Common myeloid progenitor, CD34-positive (primary cell): ENCODE measurements around the gene ICAM5.

Source experiments
- CTCF ChIA-PET: fragments of 350-600 bp; sonication (Branson Sonifier 250); formaldehyde crosslinking; loops from one replicate; lab custom pipeline; 2021; ENCODE audit warnings: antibody characterized with exemption; lab: Charles Lee
- POLR2A ChIA-PET: fragments of 350-600 bp; sonication (Branson Sonifier 250); formaldehyde crosslinking; loops from one replicate; lab custom pipeline; 2021; ENCODE audit warnings: antibody characterized with exemption; lab: Charles Lee
- DNase-seq, 3 donors: peaks; one replicate each; pipeline versions ENCODE4 v3.0.0 to v3.0.0-alpha.2; 2013
- H3K27ac ChIP-seq, 2 experiments: 1 replicate in 1 of 2; 2 replicates in 1 of 2; pipeline ENCODE4 v1.7.0; 2013; ENCODE audit warnings: inconsistent platforms in 2 of 2, low read length in 2 of 2, mild to moderate bottlenecking in 2 of 2, low read depth in 1 of 2, moderate library complexity in 1 of 2; ENCODE audit not compliant: severe bottlenecking in 2 of 2, insufficient read depth in 1 of 2, poor library complexity in 1 of 2
- H3K27me3 ChIP-seq, 5 experiments: replicated peaks in 2 of 5; 1 replicate in 3 of 5; 2 replicates in 2 of 5; pipeline versions ENCODE4 v1.6.1 to v1.7.0; 2013; ENCODE audit warnings: low read length in 4 of 5, mild to moderate bottlenecking in 2 of 5, moderate library complexity in 2 of 5, inconsistent platforms in 1 of 5; ENCODE audit not compliant: insufficient read depth in 5 of 5, control insufficient read depth in 4 of 5
- H3K36me3 ChIP-seq, 4 experiments: 1 replicate in 2 of 4; 2 replicates in 2 of 4; pipeline versions ENCODE4 v1.6.1 to v1.7.0; 2013; ENCODE audit warnings: low read length in 3 of 4, control low read depth in 1 of 4, mild to moderate bottlenecking in 1 of 4; ENCODE audit not compliant: control insufficient read depth in 4 of 4, insufficient read depth in 4 of 4
- H3K4me1 ChIP-seq, 4 experiments: 1 replicate in 3 of 4; 2 replicates in 1 of 4; pipeline versions ENCODE4 v1.6.1 to v1.7.1; 2013; ENCODE audit warnings: low read length in 3 of 4, mild to moderate bottlenecking in 3 of 4, control low read depth in 1 of 4, inconsistent platforms in 1 of 4, moderate library complexity in 1 of 4; ENCODE audit not compliant: control insufficient read depth in 4 of 4, insufficient read depth in 4 of 4; ENCODE audit errors: control extremely low read depth in 1 of 4
- H3K4me3 ChIP-seq, 7 experiments: 1 replicate in 4 of 7; 2 replicates in 3 of 7; pipeline versions ENCODE4 v1.5.1 to v1.7.0; 2013; ENCODE audit warnings: mild to moderate bottlenecking in 7 of 7, low read length in 6 of 7, moderate library complexity in 6 of 7, inconsistent platforms in 2 of 7, low read depth in 2 of 7, control low read depth in 1 of 7; ENCODE audit not compliant: insufficient read depth in 4 of 7, control insufficient read depth in 1 of 7; ENCODE audit errors: extremely low read depth in 1 of 7
- H3K9me3 ChIP-seq, 5 experiments: 1 replicate in 4 of 5; 2 replicates in 1 of 5; pipeline versions ENCODE4 v1.6.1 to v1.7.1; 2013; ENCODE audit warnings: low read length in 4 of 5, mild to moderate bottlenecking in 2 of 5, inconsistent platforms in 1 of 5, low read depth in 1 of 5, moderate library complexity in 1 of 5; ENCODE audit not compliant: control insufficient read depth in 4 of 5, insufficient read depth in 2 of 5; ENCODE audit errors: control extremely low read depth in 1 of 5
- WGBS: methylation state at CpG from one replicate; pipeline ENCODE4 v1.1.5; 2013; ENCODE audit not compliant: insufficient coverage; 5-methylcytosine and 5-hydroxymethylcytosine counted together

The ICAM5 gene

GRCh38 chr19:10284065-10284959 is 5.4 kb upstream of the ICAM5 start:
- no peak for DNase-seq

GRCh38 chr19:10284960-10285278 is 4.8 kb upstream of the ICAM5 start:
- peaks cover 4 to 60% (median 56%) of the 10 kb centered on the region in 4 experiments for H3K4me1 ChIP-seq
- H3K36me3 ChIP-seq = peaks cover 0 to 24% (median 13%) of the 10 kb centered on the region in 4 experiments
- H3K27ac ChIP-seq = no peak overlapping the region
- ChIA-PET POLR2A (interaction anchor here (5.6 kb wide), 1 partner anchor 14 kb away, joined by 60 read pairs; the partner anchor contains the start of gene ICAM1), CTCF (interaction anchor here (1.5 to 3.2 kb wide), 2 partner anchors 14 to 37 kb away, joined by 4 to 16 read pairs; partner anchors contain the start of gene ICAM1)
- DNase-seq = no peak
- WGBS = 94% methylated on average over 11 of the region's 13 CpGs
- peaks cover 0 to 3% (median under 1%) of the 10 kb centered on the region in 5 experiments for H3K27me3 ChIP-seq
- H3K4me3 ChIP-seq = no peak overlapping the region
- no peaks in the 10 kb centered on the region for H3K9me3 ChIP-seq

More at GRCh38 chr19:10284065-10284959, 5.4 kb upstream of the ICAM5 start:
- no peaks in the 10 kb centered on the region for H3K9me3 ChIP-seq
- peaks cover 5 to 60% (median 55%) of the 10 kb centered on the region in 4 experiments for H3K4me1 ChIP-seq
- H3K27me3 ChIP-seq = peaks cover 0 to 3% (median 0%) of the 10 kb centered on the region in 5 experiments
- no peak overlapping the region for H3K27ac ChIP-seq
- WGBS = 98% methylated on average over 30 of the region's 34 CpGs
- H3K4me3 ChIP-seq = no peak overlapping the region
- POLR2A ChIA-PET = interaction anchor here (1.1 to 5.6 kb wide), 2 partner anchors 13 kb away, joined by 4 to 60 read pairs; partner anchors contain the start of gene ICAM1
- peaks cover 0 to 24% (median 13%) of the 10 kb centered on the region in 4 experiments for H3K36me3 ChIP-seq
- CTCF ChIA-PET = interaction anchor here (1.0 to 3.2 kb wide), 4 partner anchors 11 to 37 kb away, joined by 3 to 16 read pairs (median 4); partner anchors contain the start of gene ICAM1

DNA sequence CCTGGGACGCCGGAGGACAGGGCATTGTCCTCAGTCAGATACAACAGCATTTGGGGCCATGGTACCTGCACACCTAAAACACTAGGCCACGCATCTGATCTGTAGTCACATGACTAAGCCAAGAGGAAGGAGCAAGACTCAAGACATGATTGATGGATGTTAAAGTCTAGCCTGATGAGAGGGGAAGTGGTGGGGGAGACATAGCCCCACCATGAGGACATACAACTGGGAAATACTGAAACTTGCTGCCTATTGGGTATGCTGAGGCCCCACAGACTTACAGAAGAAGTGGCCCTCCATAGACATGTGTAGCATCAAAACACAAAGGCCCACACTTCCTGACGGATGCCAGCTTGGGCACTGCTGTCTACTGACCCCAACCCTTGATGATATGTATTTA is 4.4 kb upstream of the ICAM5 start:
- peaks cover under 1 to 60% (median 56%) of the 10 kb centered on the region in 4 experiments for H3K4me1 ChIP-seq
- POLR2A ChIA-PET = interaction anchor here (1.2 to 5.6 kb wide), 2 partner anchors 14 kb away, joined by 3 to 60 read pairs; partner anchors contain the start of gene ICAM1
- H3K36me3 ChIP-seq = peaks cover 0 to 24% (median 13%) of the 10 kb centered on the region in 4 experiments
- no peak overlapping the region for H3K4me3 ChIP-seq
- WGBS = 73% methylated on average over 3 of the region's 4 CpGs
- peaks cover 0 to 7% (median 6%) of the 10 kb centered on the region in 5 experiments for H3K27me3 ChIP-seq
- H3K27ac ChIP-seq = no peak overlapping the region
- DNase-seq = peak in 1 of 3 donors; percentile 58
- H3K9me3 ChIP-seq = no peaks in the 10 kb centered on the region
- CTCF ChIA-PET = interaction anchor here (0.9 to 7.6 kb wide), 6 partner anchors 15 to 115 kb away, joined by 3 to 83 read pairs (median 6); partner anchors contain the start of genes ICAM1 and RAVER1

- ChIA-PET POLR2A (interaction anchor here (1.2 to 5.6 kb wide), 2 partner anchors 8 to 16 kb away, joined by 5 to 60 read pairs; partner anchors contain the start of gene ICAM1), CTCF (interaction anchor here (0.9 to 7.6 kb wide), 10 partner anchors 9 to 104 kb away, joined by 3 to 83 read pairs (median 6); partner anchors contain the start of genes ICAM1 and RAVER1)
- Histone ChIP-seq H3K36me3 (peaks cover 0 to 24% (median 13%) of the 10 kb centered on the region in 4 experiments), H3K4me1 (peaks cover 0 to 75% (median 71%) of the 10 kb centered on the region in 4 experiments), H3K9me3 (no peaks in the 10 kb centered on the region), H3K27me3 (peaks cover 0 to 24% (median 21%) of the 10 kb centered on the region in 5 experiments), H3K4me3 (peak within 1 kb of the TSS in 6 of 7 experiments; percentile 36 to 76 (median 62)), H3K27ac (peak within 1 kb of the TSS in 1 of 2 experiments; percentile 73)
- peak; percentile 65 to 83 (median 78) for DNase-seq
- 1% methylated on average over 50 of the region's 59 CpGs for WGBS
Measured at GRCh38 chr19:10286803-10287737, 2.7 kb upstream of the ICAM5 start, which contains the start of gene ICAM4. Gene ICAM4 (plus strand): TSS chr19:10286955. CDS start chr19:10287013, 58 bp downstream.

GRCh38 chr19:10288662-10289166 is 1.0 kb upstream of the ICAM5 start:
- no peaks in the 10 kb centered on the region for H3K9me3 ChIP-seq

More at GRCh38 chr19:10288662-10289166, 1.0 kb upstream of the ICAM5 start:
- ChIA-PET CTCF (interaction anchor here (1.0 to 7.6 kb wide), 12 partner anchors 10 to 104 kb away, joined by 3 to 83 read pairs (median 6); partner anchors contain the start of gene ICAM1), POLR2A (interaction anchor here (1.0 to 5.6 kb wide), 7 partner anchors 9 to 54 kb away, joined by 3 to 60 read pairs (median 7); partner anchors contain the start of genes ICAM1 and RAVER1)
- H3K4me3 ChIP-seq = peak overlapping the region in 5 of 7 experiments; percentile 39 to 76 (median 68)
- H3K27ac ChIP-seq = peak overlapping the region in 1 of 2 experiments; percentile 73
- DNase-seq = peak; percentile 66 to 79 (median 77)
- H3K27me3 ChIP-seq = peaks cover 0 to 40% (median 33%) of the 10 kb centered on the region in 5 experiments
- peaks cover 0 to 21% (median 10%) of the 10 kb centered on the region in 4 experiments for H3K36me3 ChIP-seq
- WGBS = 0% methylated on average over 20 of the region's 23 CpGs
- H3K4me1 ChIP-seq = peaks cover 0 to 89% (median 86%) of the 10 kb centered on the region in 4 experiments
